Nephron progenitor cell (in vitro differentiated cells): ENCODE results near the gene ZMYND8.

Experiments
- DNase-seq: peaks from one replicate; pipeline ENCODE4 v3.0.0; 2021
- H3K27ac Mint-ChIP-seq: 2 replicates; pipeline ENCODE4 v1.8.0; 2021; ENCODE audit warnings: mild to moderate bottlenecking, moderate library complexity, mixed read lengths
- H3K27me3 Mint-ChIP-seq: 2 replicates; pipeline ENCODE4 v1.8.0; 2021; ENCODE audit warnings: mild to moderate bottlenecking, low read depth, mixed read lengths; ENCODE audit not compliant: poor library complexity
- H3K36me3 Mint-ChIP-seq: 2 replicates; pipeline ENCODE4 v1.8.0; 2021; ENCODE audit warnings: low read depth, mixed read lengths
- H3K4me1 Mint-ChIP-seq: 2 replicates; pipeline ENCODE4 v1.8.0; 2021; ENCODE audit warnings: mixed read lengths
- H3K4me3 Mint-ChIP-seq: 2 replicates; pipeline ENCODE4 v1.8.0; 2021; ENCODE audit warnings: mild to moderate bottlenecking, moderate library complexity, mixed read lengths
- H3K9me3 Mint-ChIP-seq: 2 replicates; pipeline ENCODE4 v1.8.0; 2021; ENCODE audit warnings: mild to moderate bottlenecking, moderate library complexity, mixed read lengths
- TF ChIP-seq, protein P1 (sequence below): fragments of 200-600 bp; sonication (generic); IDR thresholded peaks from 2 replicates; pipeline ENCODE4 v1.5.0; 2021; ENCODE audit warnings: antibody characterized with exemption

Gene ZMYND8

DNA sequence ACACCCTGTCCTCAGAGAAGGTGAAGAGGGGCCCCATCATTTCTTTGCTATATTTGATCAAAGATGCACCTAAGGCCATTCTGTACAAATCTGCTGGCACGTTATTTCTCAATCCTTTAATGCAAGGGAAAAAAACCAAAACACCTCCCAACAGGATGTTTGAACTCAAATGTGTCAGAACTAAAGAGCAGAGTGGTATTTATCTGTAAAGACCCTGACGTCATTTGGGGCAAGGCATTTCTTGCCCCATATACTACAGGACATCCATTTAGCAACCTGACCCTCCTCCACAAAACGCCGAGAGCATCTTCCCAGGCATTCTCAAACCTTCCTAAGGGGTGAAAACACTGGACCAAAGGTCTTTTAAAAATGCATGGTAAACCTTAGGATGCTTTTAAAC, 50.8 kb downstream of the ZMYND8 start:
- no peaks in the 10 kb centered on the region for H3K27me3 Mint-ChIP-seq
- no peak overlapping the region for H3K4me3 Mint-ChIP-seq
- no peak overlapping the region for H3K27ac Mint-ChIP-seq
- TF ChIP-seq, protein P1, sequence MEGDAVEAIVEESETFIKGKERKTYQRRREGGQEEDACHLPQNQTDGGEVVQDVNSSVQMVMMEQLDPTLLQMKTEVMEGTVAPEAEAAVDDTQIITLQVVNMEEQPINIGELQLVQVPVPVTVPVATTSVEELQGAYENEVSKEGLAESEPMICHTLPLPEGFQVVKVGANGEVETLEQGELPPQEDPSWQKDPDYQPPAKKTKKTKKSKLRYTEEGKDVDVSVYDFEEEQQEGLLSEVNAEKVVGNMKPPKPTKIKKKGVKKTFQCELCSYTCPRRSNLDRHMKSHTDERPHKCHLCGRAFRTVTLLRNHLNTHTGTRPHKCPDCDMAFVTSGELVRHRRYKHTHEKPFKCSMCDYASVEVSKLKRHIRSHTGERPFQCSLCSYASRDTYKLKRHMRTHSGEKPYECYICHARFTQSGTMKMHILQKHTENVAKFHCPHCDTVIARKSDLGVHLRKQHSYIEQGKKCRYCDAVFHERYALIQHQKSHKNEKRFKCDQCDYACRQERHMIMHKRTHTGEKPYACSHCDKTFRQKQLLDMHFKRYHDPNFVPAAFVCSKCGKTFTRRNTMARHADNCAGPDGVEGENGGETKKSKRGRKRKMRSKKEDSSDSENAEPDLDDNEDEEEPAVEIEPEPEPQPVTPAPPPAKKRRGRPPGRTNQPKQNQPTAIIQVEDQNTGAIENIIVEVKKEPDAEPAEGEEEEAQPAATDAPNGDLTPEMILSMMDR, result no peak
- peaks cover 13% of the 10 kb centered on the region for H3K4me1 Mint-ChIP-seq
- DNase-seq, result no peak
- H3K9me3 Mint-ChIP-seq, result no peaks in the 10 kb centered on the region
- H3K36me3 Mint-ChIP-seq, result peaks cover 52% of the 10 kb centered on the region

DNA sequence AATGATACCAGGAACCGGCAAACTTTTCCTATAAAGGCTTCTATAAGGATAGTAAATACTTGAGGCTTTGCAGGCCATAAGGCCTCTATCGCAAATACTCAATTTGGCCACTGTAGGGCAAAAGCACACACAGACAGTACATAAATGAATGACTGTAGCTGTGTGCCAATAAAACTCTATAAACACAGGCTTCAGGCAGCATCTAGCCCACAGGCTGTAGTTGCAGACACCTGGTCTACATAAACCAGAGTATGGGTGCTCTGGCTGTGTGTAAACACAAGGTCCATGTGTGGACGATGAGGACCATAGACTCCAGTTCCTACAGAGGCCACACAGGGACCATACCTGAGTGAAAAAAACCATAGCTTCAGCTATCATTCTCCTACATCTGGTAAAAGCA, 52.2 kb downstream of the ZMYND8 start:
- Mint-ChIP-seq H3K27me3 (no peaks in the 10 kb centered on the region), H3K27ac (peak overlapping the region; percentile 36), H3K4me1 (peaks cover 4% of the 10 kb centered on the region), H3K9me3 (no peaks in the 10 kb centered on the region), H3K36me3 (peaks cover 61% of the 10 kb centered on the region), H3K4me3 (no peak overlapping the region)
- TF ChIP-seq, protein P1, result no peak
- no peak for DNase-seq

DNA sequence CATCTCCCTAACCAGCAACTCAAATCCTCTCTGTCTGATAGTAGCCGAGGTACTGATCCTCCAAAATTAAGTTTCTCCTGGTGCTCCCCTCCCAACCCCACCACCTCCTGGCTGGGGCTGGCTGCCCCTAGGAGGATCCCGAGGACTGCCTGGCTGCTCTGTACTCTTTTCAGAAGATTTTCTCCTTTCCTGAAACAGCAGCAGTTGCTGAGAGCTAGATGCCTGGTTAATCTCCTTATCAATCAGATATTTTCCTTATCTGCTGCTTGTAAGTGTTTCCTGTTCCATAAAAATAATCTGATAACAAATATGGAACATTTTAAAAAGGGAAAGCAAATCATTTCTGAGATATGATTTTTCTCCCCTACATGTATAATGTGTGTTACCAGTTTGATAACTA, 52.8 kb downstream of the ZMYND8 start:
- H3K4me1 Mint-ChIP-seq, result peaks cover 4% of the 10 kb centered on the region
- TF ChIP-seq, protein P1, result no peak
- no peaks in the 10 kb centered on the region for H3K9me3 Mint-ChIP-seq
- peak overlapping the region; percentile 36 for H3K27ac Mint-ChIP-seq
- H3K27me3 Mint-ChIP-seq, result no peaks in the 10 kb centered on the region
- no peak for DNase-seq
- no peak overlapping the region for H3K4me3 Mint-ChIP-seq
- peaks cover 57% of the 10 kb centered on the region for H3K36me3 Mint-ChIP-seq

DNA sequence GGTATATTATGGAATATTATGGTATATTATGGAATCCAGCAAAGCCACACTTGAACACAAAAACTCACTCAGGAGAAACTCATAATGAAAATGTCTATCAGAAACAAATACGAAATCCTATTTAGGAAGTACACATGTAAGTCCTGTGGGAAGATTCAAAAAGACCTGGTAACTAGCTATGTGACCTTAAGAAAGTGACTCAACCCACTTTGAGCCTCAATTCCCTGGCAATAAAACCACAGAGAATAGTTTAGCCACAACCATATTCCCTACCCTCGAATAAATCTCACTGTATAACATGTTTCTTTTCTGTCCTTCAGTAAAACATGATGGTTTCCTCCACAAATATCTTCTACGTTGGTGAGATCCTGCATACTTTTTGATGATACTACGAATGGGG, 56.4 kb downstream of the ZMYND8 start:
- Mint-ChIP-seq H3K27ac (peak overlapping the region; percentile 47), H3K27me3 (no peaks in the 10 kb centered on the region), H3K4me1 (peaks cover 4% of the 10 kb centered on the region), H3K36me3 (peaks cover 60% of the 10 kb centered on the region), H3K4me3 (no peak overlapping the region), H3K9me3 (no peaks in the 10 kb centered on the region)
- TF ChIP-seq, protein P1, result no peak
- no peak for DNase-seq

DNA sequence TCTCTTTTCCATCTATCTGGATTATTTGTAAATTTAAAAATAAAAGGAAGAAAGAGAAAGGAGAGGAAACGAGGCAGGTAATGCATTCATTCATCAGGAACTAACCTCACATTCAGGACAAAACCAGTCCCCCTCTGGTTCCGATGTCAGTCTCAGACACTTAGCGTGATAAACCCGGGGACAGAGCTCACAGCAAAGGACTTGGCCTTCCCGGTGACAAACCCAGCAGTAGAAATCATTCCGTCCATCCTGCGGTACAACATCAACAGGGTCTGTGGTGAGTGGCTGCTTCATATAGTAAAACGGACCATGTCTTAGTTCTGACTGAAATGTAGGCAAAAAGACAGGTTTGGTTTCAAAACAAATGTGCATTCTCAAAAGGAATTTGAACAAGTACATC, 57.9 kb downstream of the ZMYND8 start:
- no peaks in the 10 kb centered on the region for H3K27me3 Mint-ChIP-seq
- no peak for DNase-seq
- H3K9me3 Mint-ChIP-seq, result no peaks in the 10 kb centered on the region
- peak overlapping the region; percentile 92 for H3K27ac Mint-ChIP-seq
- no peaks in the 10 kb centered on the region for H3K4me1 Mint-ChIP-seq
- no peak overlapping the region for H3K4me3 Mint-ChIP-seq
- peaks cover 69% of the 10 kb centered on the region for H3K36me3 Mint-ChIP-seq
- TF ChIP-seq, protein P1, result no peak

DNA sequence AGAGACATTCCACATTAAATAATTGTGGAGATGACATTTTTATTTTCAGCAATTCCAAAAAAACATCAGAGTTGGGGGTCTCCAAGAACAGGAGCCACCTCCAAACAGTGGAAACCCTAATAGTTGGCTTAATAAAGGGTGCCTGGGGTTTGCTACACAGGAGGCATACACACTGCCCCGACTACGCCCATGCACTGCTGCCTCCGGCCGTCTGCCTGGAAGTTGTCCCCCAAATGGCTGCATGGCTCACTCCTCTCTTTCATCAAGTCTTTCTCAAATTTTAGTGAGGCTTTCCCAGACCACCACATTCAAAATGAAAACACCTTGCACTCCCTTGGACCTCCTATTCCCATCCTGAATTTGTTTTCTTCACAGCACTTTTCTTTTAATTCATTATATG, 58.8 kb downstream of the ZMYND8 start:
- H3K4me1 Mint-ChIP-seq, result no peaks in the 10 kb centered on the region

More for the DNA sequence above, 58.8 kb downstream of the ZMYND8 start:
- TF ChIP-seq, protein P1, result no peak
- no peaks in the 10 kb centered on the region for H3K27me3 Mint-ChIP-seq
- DNase-seq, result no peak
- peaks cover 69% of the 10 kb centered on the region for H3K36me3 Mint-ChIP-seq
- peak overlapping the region; percentile 57 for H3K27ac Mint-ChIP-seq
- no peaks in the 10 kb centered on the region for H3K9me3 Mint-ChIP-seq
- H3K4me3 Mint-ChIP-seq, result no peak overlapping the region
